22Rv1 (cell line): ENCODE measurements around the gene JAG2.

Experiments used
- CTCF ChIP-seq: fragments of 450-650 bp; IDR thresholded peaks from 2 replicates; pipeline ENCODE4 v1.5.1; 2017; ENCODE audit warnings: mild to moderate bottlenecking
- ZFX ChIP-seq: fragments of 450-650 bp; IDR thresholded peaks from 2 replicates; pipeline ENCODE4 v1.6.1; 2017; ENCODE audit warnings: antibody characterized with exemption, borderline replicate concordance

DNA sequence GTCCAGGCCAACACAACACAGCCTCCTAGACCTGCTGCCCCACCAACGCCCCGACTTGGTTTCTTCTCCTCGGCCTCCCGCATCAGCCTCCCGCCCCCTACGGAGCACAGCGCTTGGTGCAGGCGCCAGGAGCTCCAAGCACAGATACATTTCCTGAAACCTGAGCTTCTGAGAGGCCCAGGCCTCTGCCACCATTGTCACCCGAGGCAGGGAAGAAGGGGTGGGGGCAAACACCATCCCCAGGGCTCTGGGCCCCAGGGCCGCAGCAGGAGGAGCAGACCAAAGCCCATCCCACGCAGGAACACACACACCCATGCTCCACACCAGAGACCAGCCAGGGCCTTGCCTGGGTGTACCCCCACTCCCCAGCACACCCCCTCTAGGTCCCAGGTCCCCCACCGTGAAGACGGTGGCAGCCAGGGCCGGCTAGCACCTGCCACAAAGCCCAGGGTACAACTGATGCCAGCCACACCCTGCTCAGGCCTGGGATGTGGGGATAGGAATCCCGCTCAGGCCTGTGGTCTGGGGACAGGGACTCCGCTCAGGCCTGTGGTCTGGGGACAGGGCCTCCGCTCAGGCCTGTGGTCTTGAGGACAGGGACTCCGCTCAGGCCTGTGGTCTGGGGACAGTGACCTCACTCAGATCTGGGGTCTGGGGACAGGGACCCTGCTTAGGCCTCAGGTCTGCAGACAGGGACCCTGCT lies 5.4 kb downstream of the JAG2 start:
- TF ChIP-seq CTCF (no peak), ZFX (no peak)
